HG03460 (cell line): Measurements from ENCODE around the gene CNR2.
"Not testable (repeated sequence)": the region's sequence is repeated elsewhere in the genome, so short reads cannot be mapped to it uniquely, and the experiment has no call there.

Experiments used
- ATAC-seq: cut with Tn5 transposase; IDR thresholded peaks from one replicate; pipeline ENCODE4 v1.9.1; 2021; ENCODE audit not compliant: unreplicated experiment

CNR2 gene

GRCh38 chr1:23913212-23913880, at the start of gene CNR2:
Gene CNR2 (minus strand): TSS chr1:23913362. CDS start chr1:23875617, 37,745 bp downstream.
- ATAC-seq: no peak

GRCh38 chr1:23960291-23961020, 47.3 kb upstream of the CNR2 start:
- ATAC-seq: no peak

GRCh38 chr1:23959461-23960290, 46.5 kb upstream of the CNR2 start, which contains the start of gene PNRC2:
Gene PNRC2 (plus strand): TSS chr1:23959828. CDS start chr1:23961458, 1,630 bp downstream.
- peak; percentile 78 for ATAC-seq

- ATAC-seq: peak; percentile 62
Measured at GRCh38 chr1:23958810-23959460, 45.8 kb upstream of the CNR2 start.

- not testable (repeated sequence) for ATAC-seq
Measured at GRCh38 chr1:23958040-23958809, 45.1 kb upstream of the CNR2 start.

GRCh38 chr1:23957096-23957495, 43.9 kb upstream of the CNR2 start:
- no peak for ATAC-seq

- ATAC-seq: no peak
Measured at GRCh38 chr1:23953020-23953419, 39.9 kb upstream of the CNR2 start.

GRCh38 chr1:23947366-23947765, 34.2 kb upstream of the CNR2 start:
- ATAC-seq: no peak

GRCh38 chr1:23936481-23937176, 23.5 kb upstream of the CNR2 start:
- no peak for ATAC-seq

GRCh38 chr1:23931491-23931880, 18.3 kb upstream of the CNR2 start:
- ATAC-seq: no peak

GRCh38 chr1:23930861-23931490, 17.8 kb upstream of the CNR2 start:
- no peak for ATAC-seq

- no peak for ATAC-seq
Measured at GRCh38 chr1:23930270-23930669, 17.1 kb upstream of the CNR2 start.

- ATAC-seq: no peak
Measured at GRCh38 chr1:23928789-23929188, 15.6 kb upstream of the CNR2 start.

- ATAC-seq: no peak
Measured at GRCh38 chr1:23927097-23927496, 13.9 kb upstream of the CNR2 start.

- ATAC-seq: no peak
Measured at GRCh38 chr1:23925279-23925678, 12.1 kb upstream of the CNR2 start.

- ATAC-seq: no peak
Measured at GRCh38 chr1:23924601-23925000, 11.4 kb upstream of the CNR2 start.

- no peak for ATAC-seq
Measured at GRCh38 chr1:23923592-23924499, 10.7 kb upstream of the CNR2 start.

GRCh38 chr1:23922321-23922943, 9.3 kb upstream of the CNR2 start:
- no peak for ATAC-seq
